ENCODE results near the gene DUSP1. TPM values are rescaled to one million over a fixed set of nuclear protein-coding genes. Genes with fewer than 3 reads are reported as not detected.

DUSP1 gene
- total RNA-seq, 1 experiment from 2014 or later: 594 TPM

DNA sequence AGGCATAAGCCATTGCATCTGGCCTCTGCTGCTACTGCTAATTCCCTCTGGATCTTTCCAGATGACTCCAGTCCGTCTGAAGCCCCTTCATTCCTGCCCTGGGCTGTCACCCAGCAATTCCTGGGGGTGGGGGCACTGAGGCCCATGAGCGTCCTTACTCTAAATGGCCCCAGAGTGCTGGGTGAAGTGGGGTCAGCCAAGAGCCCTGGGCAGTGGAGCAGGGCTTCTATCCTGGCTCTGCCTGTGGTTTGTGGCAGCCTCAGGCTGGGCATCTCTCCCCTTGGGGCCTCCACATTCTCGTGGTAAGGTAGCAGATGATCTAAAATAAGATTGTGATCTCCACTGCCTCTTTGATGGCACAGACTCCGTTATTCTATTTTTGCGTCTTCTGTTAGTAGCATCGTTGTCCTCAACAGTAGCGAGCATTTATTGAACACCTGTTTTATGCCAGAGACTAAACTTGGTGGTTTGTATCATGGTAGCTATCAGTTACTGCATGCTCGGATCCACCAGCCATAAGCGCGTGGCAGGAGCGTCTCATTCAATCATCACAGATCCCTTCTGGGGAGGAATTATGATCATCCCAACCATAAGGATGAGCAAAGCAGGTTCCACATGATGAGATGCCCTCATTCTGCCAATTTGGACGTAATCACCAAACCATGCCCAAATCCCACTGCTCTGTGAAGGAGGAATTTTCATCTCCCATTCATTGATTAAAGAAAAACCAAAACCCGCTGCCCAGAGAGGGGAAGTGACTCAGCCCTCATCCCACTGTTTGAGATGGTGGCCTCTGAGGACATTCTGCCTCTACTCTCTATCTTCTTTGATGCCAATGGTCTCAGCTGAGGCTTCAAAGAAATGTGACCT, 21.9 kb upstream of the DUSP1 start:
- H3K4me3 Mint-ChIP-seq (ENCODE audit: unreplicated experiment): no peak overlapping the region
- intact Hi-C loops (cut with micrococcal nuclease): no loop called here
- peak overlapping the region; percentile 79 for H3K27ac Mint-ChIP-seq (ENCODE audit: low read depth, unreplicated experiment)
- ChIA-PET CTCF (interaction anchor here (4.5 kb wide), 1 partner anchor 9 kb away, joined by 16 read pairs; no protein-coding TSS in a partner anchor), POLR2A (interaction anchor here (38.7 kb wide), 1 partner anchor 18 kb away, joined by 1263 read pairs; the partner anchor contains the start of gene DUSP1)
- TF ChIP-seq, protein P1, sequence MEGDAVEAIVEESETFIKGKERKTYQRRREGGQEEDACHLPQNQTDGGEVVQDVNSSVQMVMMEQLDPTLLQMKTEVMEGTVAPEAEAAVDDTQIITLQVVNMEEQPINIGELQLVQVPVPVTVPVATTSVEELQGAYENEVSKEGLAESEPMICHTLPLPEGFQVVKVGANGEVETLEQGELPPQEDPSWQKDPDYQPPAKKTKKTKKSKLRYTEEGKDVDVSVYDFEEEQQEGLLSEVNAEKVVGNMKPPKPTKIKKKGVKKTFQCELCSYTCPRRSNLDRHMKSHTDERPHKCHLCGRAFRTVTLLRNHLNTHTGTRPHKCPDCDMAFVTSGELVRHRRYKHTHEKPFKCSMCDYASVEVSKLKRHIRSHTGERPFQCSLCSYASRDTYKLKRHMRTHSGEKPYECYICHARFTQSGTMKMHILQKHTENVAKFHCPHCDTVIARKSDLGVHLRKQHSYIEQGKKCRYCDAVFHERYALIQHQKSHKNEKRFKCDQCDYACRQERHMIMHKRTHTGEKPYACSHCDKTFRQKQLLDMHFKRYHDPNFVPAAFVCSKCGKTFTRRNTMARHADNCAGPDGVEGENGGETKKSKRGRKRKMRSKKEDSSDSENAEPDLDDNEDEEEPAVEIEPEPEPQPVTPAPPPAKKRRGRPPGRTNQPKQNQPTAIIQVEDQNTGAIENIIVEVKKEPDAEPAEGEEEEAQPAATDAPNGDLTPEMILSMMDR (IDR thresholded peaks at IDR 0.05; ENCODE audit: unreplicated experiment): no peak
- no peaks in the 10 kb centered on the region for H3K27me3 Mint-ChIP-seq (ENCODE audit: insufficient read depth, unreplicated experiment)
- no peaks in the 10 kb centered on the region for H3K9me3 Mint-ChIP-seq (ENCODE audit: unreplicated experiment)
- DNase-seq (ENCODE audit: unreplicated experiment): no peak
- peaks cover 28% of the 10 kb centered on the region for H3K4me1 Mint-ChIP-seq (ENCODE audit: insufficient read depth, unreplicated experiment)
- no peaks in the 10 kb centered on the region for H3K36me3 Mint-ChIP-seq (ENCODE audit: insufficient read depth, unreplicated experiment)
- BruUV-seq (replicated peaks): no TSS peak

DNA sequence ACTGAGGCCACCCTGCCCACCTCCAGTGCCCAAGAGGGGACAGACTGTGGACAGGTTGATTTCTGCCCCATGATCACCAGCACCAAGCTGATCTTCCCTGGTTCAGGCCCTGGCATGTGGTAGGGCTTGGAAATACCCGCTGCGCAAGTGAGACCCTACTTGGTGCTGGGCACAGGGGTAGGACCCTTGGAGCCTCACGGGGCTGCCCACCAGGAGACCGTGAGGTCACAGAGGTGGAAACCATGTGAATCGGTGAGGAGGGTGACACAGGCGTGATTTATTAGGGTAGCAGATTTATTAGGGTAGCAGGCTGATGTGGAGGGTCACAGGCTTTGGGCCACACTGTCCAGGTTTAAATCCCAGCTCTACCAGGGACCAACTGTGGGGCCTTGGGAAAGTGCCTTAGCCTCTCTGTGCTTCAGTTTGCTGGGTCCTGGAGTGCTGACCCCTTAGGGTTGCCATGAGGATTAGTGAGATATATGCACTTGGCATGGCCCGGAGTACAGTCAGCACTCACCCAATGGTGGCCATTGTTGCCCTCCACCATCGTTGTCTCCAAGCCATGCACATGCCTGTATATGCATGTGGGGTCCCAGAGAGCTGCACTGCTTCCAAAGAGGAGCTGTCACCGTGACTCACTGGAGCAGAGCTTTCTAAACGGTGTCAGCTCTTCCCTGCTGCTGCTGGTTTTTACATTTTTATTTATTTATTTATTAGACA, 20.9 kb upstream of the DUSP1 start:
- Mint-ChIP-seq H3K36me3 (ENCODE audit: insufficient read depth, unreplicated experiment) (no peaks in the 10 kb centered on the region), H3K4me1 (ENCODE audit: insufficient read depth, unreplicated experiment) (peaks cover 22% of the 10 kb centered on the region), H3K27ac (ENCODE audit: low read depth, unreplicated experiment) (no peak overlapping the region), H3K4me3 (ENCODE audit: unreplicated experiment) (no peak overlapping the region), H3K9me3 (ENCODE audit: unreplicated experiment) (no peaks in the 10 kb centered on the region), H3K27me3 (ENCODE audit: insufficient read depth, unreplicated experiment) (no peaks in the 10 kb centered on the region)
- BruUV-seq (replicated peaks): no TSS peak
- intact Hi-C loops (cut with micrococcal nuclease): no loop called here
- ChIA-PET CTCF (interaction anchor here (1.2 to 4.5 kb wide), 5 partner anchors 8 to 21 kb away, joined by 4 to 16 read pairs (median 5); partner anchors contain the start of gene DUSP1), POLR2A (interaction anchor here (38.7 kb wide), 1 partner anchor 17 kb away, joined by 1263 read pairs; the partner anchor contains the start of gene DUSP1)
- no peak for DNase-seq (ENCODE audit: unreplicated experiment)
- TF ChIP-seq, protein P1 (IDR thresholded peaks at IDR 0.05; ENCODE audit: unreplicated experiment): no peak

DNA sequence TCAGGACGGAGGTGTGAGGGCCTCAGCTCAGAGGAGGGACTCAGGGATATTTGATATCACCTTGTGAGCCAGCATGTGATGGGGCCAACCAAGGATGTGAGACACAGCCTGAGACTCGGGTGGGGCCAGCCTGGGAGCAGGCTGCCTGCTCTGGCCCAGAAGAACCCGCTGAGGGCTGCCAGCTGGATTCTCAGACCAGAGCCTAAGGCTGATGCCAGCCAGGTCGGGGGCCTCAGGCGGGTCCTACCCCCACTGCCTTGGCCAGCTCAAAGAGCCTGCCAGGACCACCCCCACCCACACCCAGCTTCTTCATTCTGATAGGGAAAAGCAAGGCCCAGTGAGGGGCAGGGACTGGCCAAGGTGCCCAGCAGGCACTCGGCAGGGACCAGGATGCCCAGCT, 20.3 kb upstream of the DUSP1 start:
- H3K27me3 Mint-ChIP-seq (ENCODE audit: insufficient read depth, unreplicated experiment): no peaks in the 10 kb centered on the region
- no peak for DNase-seq (ENCODE audit: unreplicated experiment)
- peak overlapping the region; percentile 13 for H3K27ac Mint-ChIP-seq (ENCODE audit: low read depth, unreplicated experiment)
- no peak overlapping the region for H3K4me3 Mint-ChIP-seq (ENCODE audit: unreplicated experiment)
- intact Hi-C loops (cut with micrococcal nuclease): no loop called here
- TF ChIP-seq, protein P1 (IDR thresholded peaks at IDR 0.05; ENCODE audit: unreplicated experiment): no peak
- H3K4me1 Mint-ChIP-seq (ENCODE audit: insufficient read depth, unreplicated experiment): peaks cover 22% of the 10 kb centered on the region
- no peaks in the 10 kb centered on the region for H3K36me3 Mint-ChIP-seq (ENCODE audit: insufficient read depth, unreplicated experiment)
- H3K9me3 Mint-ChIP-seq (ENCODE audit: unreplicated experiment): no peaks in the 10 kb centered on the region
- CTCF ChIA-PET: interaction anchor here (1.2 to 1.5 kb wide), 5 partner anchors 9 to 21 kb away, joined by 4 to 6 read pairs (median 5); partner anchors contain the start of gene DUSP1
- POLR2A ChIA-PET: interaction anchor here (0.6 to 38.7 kb wide), 3 partner anchors 9 to 347 kb away, joined by 3 to 1263 read pairs (median 6); partner anchors contain the start of gene DUSP1
- BruUV-seq (replicated peaks): no TSS peak

DNA sequence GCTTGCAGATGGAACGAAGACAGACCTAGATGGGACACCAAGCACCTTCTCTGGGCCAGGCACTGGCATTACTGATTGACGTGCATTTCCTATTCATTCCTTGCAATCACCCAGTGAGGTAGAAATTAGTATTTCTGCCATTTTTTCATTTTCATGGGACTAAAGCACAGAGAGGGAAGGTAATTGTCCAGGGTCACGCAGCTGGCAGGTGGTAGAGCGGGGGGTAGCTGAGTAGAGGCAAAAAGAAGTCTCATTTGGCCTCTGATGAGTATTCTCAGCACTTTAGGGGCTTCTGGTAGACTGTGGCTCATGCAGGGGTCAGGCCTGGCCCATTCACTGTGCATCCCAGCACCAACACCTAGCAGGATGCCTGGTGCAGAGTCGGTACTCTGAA, 19.5 kb upstream of the DUSP1 start:
- H3K27ac Mint-ChIP-seq (ENCODE audit: low read depth, unreplicated experiment): peak overlapping the region; percentile 13
- no peaks in the 10 kb centered on the region for H3K9me3 Mint-ChIP-seq (ENCODE audit: unreplicated experiment)
- BruUV-seq (replicated peaks): no TSS peak
- peaks cover 17% of the 10 kb centered on the region for H3K4me1 Mint-ChIP-seq (ENCODE audit: insufficient read depth, unreplicated experiment)
- ChIA-PET POLR2A (interaction anchor here (0.6 to 38.7 kb wide), 3 partner anchors 10 to 346 kb away, joined by 3 to 1263 read pairs (median 6); partner anchors contain the start of gene DUSP1), CTCF (interaction anchor here (1.2 kb wide), 2 partner anchors 9 to 16 kb away, joined by 4 to 5 read pairs; no protein-coding TSS in a partner anchor)
- no peaks in the 10 kb centered on the region for H3K36me3 Mint-ChIP-seq (ENCODE audit: insufficient read depth, unreplicated experiment)
- H3K27me3 Mint-ChIP-seq (ENCODE audit: insufficient read depth, unreplicated experiment): no peaks in the 10 kb centered on the region
- H3K4me3 Mint-ChIP-seq (ENCODE audit: unreplicated experiment): no peak overlapping the region
- intact Hi-C loops (cut with micrococcal nuclease): no loop called here
- DNase-seq (ENCODE audit: unreplicated experiment): no peak
- TF ChIP-seq, protein P1 (IDR thresholded peaks at IDR 0.05; ENCODE audit: unreplicated experiment): no peak

Measured in MCF 10A (cell line).